SK-N-DZ (cell line): ENCODE measurements around the gene LSM7.

Experiments used
- DNase-seq: peaks from one replicate; pipeline ENCODE4 v3.0.0-alpha.2; 2015; ENCODE audit warnings: low spot score

The LSM7 gene

GRCh38 chr19:2278459-2279158, 49.8 kb downstream of the LSM7 start:
- no peak for DNase-seq

GRCh38 chr19:2277138-2277537, 51.2 kb downstream of the LSM7 start:
- no peak for DNase-seq

- DNase-seq: no peak
Measured at GRCh38 chr19:2276429-2276986, 51.9 kb downstream of the LSM7 start.

GRCh38 chr19:2275588-2276428, 52.6 kb downstream of the LSM7 start:
- DNase-seq: no peak

GRCh38 chr19:2274931-2275535, 53.4 kb downstream of the LSM7 start:
- peak; percentile 77 for DNase-seq

- no peak for DNase-seq
Measured at GRCh38 chr19:2274185-2274711, 54.1 kb downstream of the LSM7 start.

- peak; percentile 85 for DNase-seq
Measured at GRCh38 chr19:2273356-2274184, 54.8 kb downstream of the LSM7 start.
